Heart left ventricle (tissue), 13 donors: Measurements from ENCODE around the gene ANKRD44.

Source experiments
- CTCF ChIP-seq, 12 donors: fragments of 200-600 bp; sonication (generic) in 4 of 12; IDR thresholded peaks; one replicate each; pipeline versions ENCODE4 v1.5.0 to v1.8.0; 2018 to 2022; ENCODE audit warnings: antibody characterized with exemption in 12 of 12, mild to moderate bottlenecking in 5 of 12
- POLR2A ChIP-seq, 2 donors: fragments of 450-650 bp; IDR thresholded peaks; one replicate each; pipeline ENCODE4 v1.6.1; 2017; ENCODE audit warnings: antibody characterized with exemption in 2 of 2, mild to moderate bottlenecking in 2 of 2, moderate library complexity in 2 of 2
- donor health status: ischemic (EF 13 %, LVEDD 7.1; RV severe dilation, severe dysfunction).
- donor health status: DM: no; HTN: yes; CAD: no.
- donor health status: DM: no; HTN: no; CAD: no.
- donor health status: ischemic (EF 25% LVEDD 6.9; RV normal size, moderate dysfunction).
- donor health status: ischemic (EF 25% LVEDD 5.7; RV mildly dilated, moderate dysfunction).
- donor health status: ischemic (EF 35%, LVEDD 5.7; RV mildly dilated, moderate dysfunction).
- donor health status: nonischemic (EF 11% LVEDD 7.7; RV severe dilation, severe dysfunction).
- donor health status: DM: yes; HTN: yes; CAD: no.
- donor health status: PGD.
- donor health status: ischemic (EF 29% LVEDD 5.4; RV normal size, mild dysfunction).
- donor health status: nonischemic (EF 23%, LVEDD 6.1; RV moderate dilation, normal function).

DNA sequence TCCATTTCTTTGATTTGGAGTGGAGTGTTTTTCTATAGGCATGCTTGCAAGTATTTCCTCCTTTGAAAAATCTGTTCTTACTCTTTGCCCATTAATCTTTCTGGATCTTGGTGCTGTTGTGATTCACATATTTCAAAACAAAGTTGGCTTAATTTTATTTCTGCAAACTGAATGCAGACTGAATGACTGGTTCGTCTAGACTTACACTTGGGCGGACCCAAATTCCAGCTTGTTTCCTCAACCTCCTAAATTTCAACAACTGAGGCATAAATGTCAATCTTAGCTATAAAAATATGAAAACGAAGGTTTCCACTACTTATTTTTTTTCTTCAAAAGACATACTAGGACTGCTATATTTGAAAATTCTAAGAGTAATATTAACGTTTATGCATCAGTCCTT lies 59.0 kb downstream of the ANKRD44 start:
- TF ChIP-seq POLR2A (IDR thresholded peaks at IDR 0.05) (no peak), CTCF (IDR thresholded peaks at IDR 0.05) (no peak)
